SK-N-MC (cell line): ENCODE data around the gene ST6GALNAC3.

Experiments used
- DNase-seq: peaks from one replicate; pipeline ENCODE4 v3.0.0-alpha.2; 2011; ENCODE audit warnings: low read depth, low spot score
- H3K27ac ChIP-seq: fragments of 200-600 bp; sonication (generic); 2 replicates; pipeline ENCODE4 v1.5.1; 2016; ENCODE audit warnings: mixed run types
- H3K36me3 ChIP-seq: fragments of 200-600 bp; sonication (generic); 2 replicates; pipeline ENCODE4 v1.6.1; 2017; ENCODE audit warnings: antibody characterized with exemption, low read length, mixed read lengths; ENCODE audit not compliant: insufficient read depth
- H3K4me3 ChIP-seq: fragments of 200-600 bp; sonication (generic); 2 replicates; pipeline ENCODE4 v1.5.1; 2016
- H3K9ac ChIP-seq: fragments of 200-600 bp; sonication (generic); 2 replicates; pipeline ENCODE4 v1.8.0; 2017; ENCODE audit warnings: mixed run types, mixed read lengths; ENCODE audit not compliant: insufficient read length
- H3K9me3 ChIP-seq: fragments of 200-600 bp; sonication (generic); 2 replicates; pipeline ENCODE4 v1.6.1; 2017; ENCODE audit warnings: low read depth, mild to moderate bottlenecking, antibody characterized with exemption, low read length, moderate library complexity, mixed read lengths
- EZH2 ChIP-seq: fragments of 200-600 bp; sonication (generic); IDR thresholded peaks from one replicate; pipeline ENCODE4 v1.6.1; 2017; ENCODE audit warnings: antibody characterized with exemption
- FOXP2 ChIP-seq: optimal IDR thresholded peaks from 2 replicates; pipeline ENCODE3; 2011; ENCODE audit warnings: mild to moderate bottlenecking, moderate library complexity; ENCODE audit not compliant: insufficient read depth; ENCODE audit errors: extremely low read length, control extremely low read depth
- POLR2AphosphoS5 ChIP-seq: IDR thresholded peaks from 2 replicates; pipeline ENCODE4 v1.6.1; 2012; ENCODE audit warnings: mild to moderate bottlenecking, low read depth, low read length, borderline replicate concordance

The ST6GALNAC3 gene

GRCh38 chr1:76541618-76542017 lies 467.1 kb downstream of the ST6GALNAC3 start:
- no peak for TF ChIP-seq FOXP2
- no peak for TF ChIP-seq EZH2
- no peak for TF ChIP-seq POLR2AphosphoS5
- Histone ChIP-seq H3K27ac (no peak overlapping the region), H3K9ac (no peak overlapping the region), H3K36me3 (no peaks in the 10 kb centered on the region), H3K4me3 (no peak overlapping the region), H3K9me3 (no peaks in the 10 kb centered on the region)
- DNase-seq, result no peak

GRCh38 chr1:76542359-76542758 lies 467.8 kb downstream of the ST6GALNAC3 start:
- Histone ChIP-seq H3K4me3 (no peak overlapping the region), H3K36me3 (no peaks in the 10 kb centered on the region), H3K9ac (no peak overlapping the region), H3K27ac (no peak overlapping the region), H3K9me3 (no peaks in the 10 kb centered on the region)
- no peak for DNase-seq
- TF ChIP-seq EZH2, result no peak
- no peak for TF ChIP-seq FOXP2
- TF ChIP-seq POLR2AphosphoS5, result no peak

- TF ChIP-seq POLR2AphosphoS5 (no peak), FOXP2 (no peak), EZH2 (no peak)
- no peak overlapping the region for H3K27ac ChIP-seq
- H3K9me3 ChIP-seq, result no peaks in the 10 kb centered on the region
- H3K9ac ChIP-seq, result no peak overlapping the region
- no peaks in the 10 kb centered on the region for H3K36me3 ChIP-seq
- no peak for DNase-seq
- H3K4me3 ChIP-seq, result no peak overlapping the region
Observed at GRCh38 chr1:76543495-76543894, 468.9 kb downstream of the ST6GALNAC3 start.

GRCh38 chr1:76546354-76546933 lies 471.9 kb downstream of the ST6GALNAC3 start:
- no peaks in the 10 kb centered on the region for H3K9me3 ChIP-seq
- no peak for TF ChIP-seq EZH2
- TF ChIP-seq POLR2AphosphoS5, result no peak
- TF ChIP-seq FOXP2, result no peak
- DNase-seq, result no peak
- H3K27ac ChIP-seq, result no peak overlapping the region
- H3K36me3 ChIP-seq, result no peaks in the 10 kb centered on the region
- H3K9ac ChIP-seq, result no peak overlapping the region
- no peak overlapping the region for H3K4me3 ChIP-seq

- no peaks in the 10 kb centered on the region for H3K9me3 ChIP-seq
- H3K9ac ChIP-seq, result no peak overlapping the region
- no peaks in the 10 kb centered on the region for H3K36me3 ChIP-seq
- no peak for DNase-seq
- no peak overlapping the region for H3K4me3 ChIP-seq
- TF ChIP-seq POLR2AphosphoS5, result no peak
- no peak for TF ChIP-seq FOXP2
- no peak for TF ChIP-seq EZH2
- no peak overlapping the region for H3K27ac ChIP-seq
Observed at GRCh38 chr1:76547916-76548315, 473.4 kb downstream of the ST6GALNAC3 start.

GRCh38 chr1:76548513-76549100 lies 474.1 kb downstream of the ST6GALNAC3 start:
- no peaks in the 10 kb centered on the region for H3K9me3 ChIP-seq
- TF ChIP-seq EZH2 (no peak), POLR2AphosphoS5 (no peak), FOXP2 (no peak)
- H3K27ac ChIP-seq, result no peak overlapping the region
- DNase-seq, result no peak
- H3K9ac ChIP-seq, result no peak overlapping the region
- H3K36me3 ChIP-seq, result no peaks in the 10 kb centered on the region
- H3K4me3 ChIP-seq, result no peak overlapping the region

GRCh38 chr1:76554283-76554682 lies 479.7 kb downstream of the ST6GALNAC3 start:
- no peak overlapping the region for H3K9ac ChIP-seq
- DNase-seq, result no peak
- no peaks in the 10 kb centered on the region for H3K9me3 ChIP-seq
- H3K4me3 ChIP-seq, result no peak overlapping the region
- TF ChIP-seq EZH2 (no peak), POLR2AphosphoS5 (no peak), FOXP2 (no peak)
- no peaks in the 10 kb centered on the region for H3K36me3 ChIP-seq
- H3K27ac ChIP-seq, result no peak overlapping the region

GRCh38 chr1:76562292-76562691 lies 487.7 kb downstream of the ST6GALNAC3 start:
- Histone ChIP-seq H3K9me3 (no peaks in the 10 kb centered on the region), H3K9ac (no peak overlapping the region), H3K27ac (no peak overlapping the region), H3K36me3 (no peaks in the 10 kb centered on the region), H3K4me3 (no peak overlapping the region)
- no peak for DNase-seq
- TF ChIP-seq FOXP2 (no peak), POLR2AphosphoS5 (no peak), EZH2 (no peak)
